ENCODE results near the gene RNF114.

DNA sequence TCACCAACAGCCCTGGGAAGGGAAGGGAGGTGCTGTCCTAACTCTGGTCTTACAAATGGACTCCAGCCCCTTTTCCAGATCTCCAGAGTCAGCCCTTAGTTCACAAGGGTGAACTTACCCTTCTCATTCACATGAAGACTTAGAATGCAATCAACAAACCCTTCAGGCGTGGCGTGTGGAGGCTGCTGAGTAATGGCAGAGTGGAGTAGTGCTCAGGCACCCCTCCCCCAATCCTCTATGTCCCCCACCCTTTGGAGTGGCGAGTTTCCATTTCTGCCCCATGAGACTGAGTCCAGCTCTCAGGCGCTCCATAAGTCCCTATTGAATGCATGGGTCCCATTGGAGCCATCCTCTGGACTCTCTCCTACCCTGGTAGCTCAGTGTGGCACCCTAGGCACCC, 49.9 kb downstream of the RNF114 start:
- TF ChIP-seq, protein P1, sequence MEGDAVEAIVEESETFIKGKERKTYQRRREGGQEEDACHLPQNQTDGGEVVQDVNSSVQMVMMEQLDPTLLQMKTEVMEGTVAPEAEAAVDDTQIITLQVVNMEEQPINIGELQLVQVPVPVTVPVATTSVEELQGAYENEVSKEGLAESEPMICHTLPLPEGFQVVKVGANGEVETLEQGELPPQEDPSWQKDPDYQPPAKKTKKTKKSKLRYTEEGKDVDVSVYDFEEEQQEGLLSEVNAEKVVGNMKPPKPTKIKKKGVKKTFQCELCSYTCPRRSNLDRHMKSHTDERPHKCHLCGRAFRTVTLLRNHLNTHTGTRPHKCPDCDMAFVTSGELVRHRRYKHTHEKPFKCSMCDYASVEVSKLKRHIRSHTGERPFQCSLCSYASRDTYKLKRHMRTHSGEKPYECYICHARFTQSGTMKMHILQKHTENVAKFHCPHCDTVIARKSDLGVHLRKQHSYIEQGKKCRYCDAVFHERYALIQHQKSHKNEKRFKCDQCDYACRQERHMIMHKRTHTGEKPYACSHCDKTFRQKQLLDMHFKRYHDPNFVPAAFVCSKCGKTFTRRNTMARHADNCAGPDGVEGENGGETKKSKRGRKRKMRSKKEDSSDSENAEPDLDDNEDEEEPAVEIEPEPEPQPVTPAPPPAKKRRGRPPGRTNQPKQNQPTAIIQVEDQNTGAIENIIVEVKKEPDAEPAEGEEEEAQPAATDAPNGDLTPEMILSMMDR (conservative IDR thresholded peaks at IDR 0.05): no peak
- TF ChIP-seq ZFX (IDR thresholded peaks at IDR 0.05): no peak

All from C4-2B (cell line).